Gastrocnemius medialis (tissue), 4 donors: ENCODE data around the gene APOL2. TPM values are rescaled to one million over a fixed set of nuclear protein-coding genes. Genes with fewer than 3 reads are reported as not detected.

Source experiments
- ATAC-seq, 2 donors: fragments of 150-250 bp; one replicate each; pipeline ENCODE4 v1.9.1; 2016
- DNase-seq, 2 donors: peaks; one replicate each; pipeline ENCODE4 v3.0.0-alpha.2; 2019
- H3K27ac ChIP-seq, 4 donors: fragments of 200-600 bp; sonication (generic); 1 replicate in 1 of 4; 2 replicates in 3 of 4; pipeline ENCODE4 v1.5.1; 2016 to 2018; ENCODE audit warnings: mild to moderate bottlenecking in 2 of 4, moderate library complexity in 1 of 4
- H3K27me3 ChIP-seq, 3 donors: fragments of 200-600 bp; sonication (generic) in 2 of 3; 1 replicate in 1 of 3; 2 replicates in 2 of 3; pipeline versions ENCODE4 v1.5.1 to v1.6.0; 2016 to 2019; ENCODE audit warnings: mild to moderate bottlenecking in 1 of 3, moderate library complexity in 1 of 3
- H3K36me3 ChIP-seq, 2 donors: fragments of 200-600 bp; sonication (generic) in 1 of 2; one replicate each; pipeline ENCODE4 v1.5.1; 2017 to 2018
- H3K4me1 ChIP-seq, 2 donors: fragments of 200-600 bp; sonication (generic) in 1 of 2; one replicate each; pipeline ENCODE4 v1.5.1; 2016 to 2017; ENCODE audit warnings: mild to moderate bottlenecking in 2 of 2
- H3K4me3 ChIP-seq, 4 donors: fragments of 200-600 bp; sonication (generic) in 3 of 4; 1 replicate in 1 of 4; 2 replicates in 3 of 4; pipeline ENCODE4 v1.5.1; 2016 to 2019; ENCODE audit warnings: mild to moderate bottlenecking in 2 of 4
- H3K9me3 ChIP-seq, 3 donors: fragments of 200-600 bp; sonication (generic) in 2 of 3; 1 replicate in 1 of 3; 2 replicates in 2 of 3; pipeline ENCODE4 v1.5.1; 2016 to 2019
- POLR2A ChIP-seq, 2 donors: fragments of 450-650 bp; IDR thresholded peaks; one replicate each; pipeline ENCODE4 v1.6.1; 2017; ENCODE audit warnings: antibody characterized with exemption in 2 of 2, mild to moderate bottlenecking in 2 of 2, moderate library complexity in 2 of 2
- in situ Hi-C, 4 donors: fragments of 200-750 bp; cut with MboI; loops; one replicate each; pipeline versions ENCODE4 v1.15.0 to v1.8.0; 2017; ENCODE audit warnings: low sequenced_read_pairs in 4 of 4
- intact Hi-C: fragments of 100-400 bp; cut with DNase I; formaldehyde crosslinking; loops from one replicate; pipeline ENCODE4 v1.15.1; 2023; ENCODE audit warnings: low total_unique reads
- total RNA-seq, 4 donors: library from RNA; depleted of rRNA; stranded (reverse); fragments of >200 nt; gene quantifications; one replicate each; pipeline versions ENCODE4 v1.1.0 to v1.2.3, GENCODE V29; 2016
- TF ChIP-seq, protein P1 (sequence below), 5 experiments: fragments of 450-650 bp in 3 of 5; fragments of 200-600 bp in 2 of 5; sonication (generic) in 2 of 5; IDR thresholded peaks in 4 of 5; conservative IDR thresholded peaks in 1 of 5; 1 replicate in 4 of 5; 2 replicates in 1 of 5; pipeline ENCODE4 v1.5.1; 2016 to 2019; ENCODE audit warnings: antibody characterized with exemption in 5 of 5, mild to moderate bottlenecking in 3 of 5, moderate library complexity in 3 of 5

APOL2 gene
- total RNA-seq, 4 donors from 2014 or later, result 8.7 to 25.5 (median 20.9) TPM

DNA sequence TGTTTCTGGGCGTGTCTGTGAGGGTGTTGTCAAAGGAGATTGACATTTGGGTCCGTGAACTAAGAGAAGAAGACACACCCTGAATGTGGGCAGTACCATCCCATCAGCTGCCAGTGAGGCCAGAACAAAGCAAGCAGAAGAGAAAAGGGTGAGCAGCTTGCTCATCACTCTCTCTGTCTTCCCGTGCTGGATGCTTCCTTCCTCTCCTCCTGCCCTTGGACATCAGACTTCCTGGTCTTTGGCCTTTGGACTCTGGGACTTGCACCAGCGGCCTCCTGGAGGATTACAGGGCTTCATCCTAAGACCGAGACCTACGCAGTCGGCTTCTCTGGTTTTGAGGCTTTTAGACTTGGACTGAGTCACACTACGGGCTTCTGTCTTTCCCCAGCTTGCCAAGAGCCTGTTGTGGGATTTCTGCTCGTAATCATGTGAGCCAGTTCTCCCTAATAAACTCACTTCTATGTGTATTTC lies 18.8 kb downstream of the APOL2 start:
- Histone ChIP-seq H3K27ac (peak overlapping the region in 3 of 4 donors; percentile 21 to 44 (median 27)), H3K36me3 (no peaks in the 10 kb centered on the region), H3K4me3 (no peak overlapping the region), H3K27me3 (no peaks in the 10 kb centered on the region), H3K9me3 (no peaks in the 10 kb centered on the region), H3K4me1 (peaks cover 12 to 15% of the 10 kb centered on the region in 2 donors)
- DNase-seq (peak in 1 of 2 donors; percentile 37), ATAC-seq (peak in 1 of 2 donors; percentile 45)
- TF ChIP-seq POLR2A (IDR thresholded peaks at IDR 0.05), result no peak
- TF ChIP-seq, protein P1, sequence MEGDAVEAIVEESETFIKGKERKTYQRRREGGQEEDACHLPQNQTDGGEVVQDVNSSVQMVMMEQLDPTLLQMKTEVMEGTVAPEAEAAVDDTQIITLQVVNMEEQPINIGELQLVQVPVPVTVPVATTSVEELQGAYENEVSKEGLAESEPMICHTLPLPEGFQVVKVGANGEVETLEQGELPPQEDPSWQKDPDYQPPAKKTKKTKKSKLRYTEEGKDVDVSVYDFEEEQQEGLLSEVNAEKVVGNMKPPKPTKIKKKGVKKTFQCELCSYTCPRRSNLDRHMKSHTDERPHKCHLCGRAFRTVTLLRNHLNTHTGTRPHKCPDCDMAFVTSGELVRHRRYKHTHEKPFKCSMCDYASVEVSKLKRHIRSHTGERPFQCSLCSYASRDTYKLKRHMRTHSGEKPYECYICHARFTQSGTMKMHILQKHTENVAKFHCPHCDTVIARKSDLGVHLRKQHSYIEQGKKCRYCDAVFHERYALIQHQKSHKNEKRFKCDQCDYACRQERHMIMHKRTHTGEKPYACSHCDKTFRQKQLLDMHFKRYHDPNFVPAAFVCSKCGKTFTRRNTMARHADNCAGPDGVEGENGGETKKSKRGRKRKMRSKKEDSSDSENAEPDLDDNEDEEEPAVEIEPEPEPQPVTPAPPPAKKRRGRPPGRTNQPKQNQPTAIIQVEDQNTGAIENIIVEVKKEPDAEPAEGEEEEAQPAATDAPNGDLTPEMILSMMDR (IDR thresholded peaks at IDR 0.05 in 4 of 5, conservative IDR thresholded peaks at IDR 0.05 in 1 of 5), result no peak
- in situ Hi-C loops, result no loop called here
- intact Hi-C loops, result loop anchor here (2.0 to 5.0 kb wide), 2 partner anchors 22 to 73 kb away; no protein-coding TSS in a partner anchor

- Histone ChIP-seq H3K27ac (no peak overlapping the region), H3K9me3 (no peaks in the 10 kb centered on the region), H3K36me3 (no peaks in the 10 kb centered on the region), H3K4me3 (no peak overlapping the region), H3K4me1 (peaks cover 8 to 9% of the 10 kb centered on the region in 2 donors), H3K27me3 (no peaks in the 10 kb centered on the region)
- in situ Hi-C loops, result no loop called here
- intact Hi-C loops, result no loop called here
- ATAC-seq (no peak), DNase-seq (no peak)
- TF ChIP-seq POLR2A (IDR thresholded peaks at IDR 0.05), result no peak
- TF ChIP-seq, protein P1 (IDR thresholded peaks at IDR 0.05 in 4 of 5, conservative IDR thresholded peaks at IDR 0.05 in 1 of 5), result no peak
Observed at GRCh38 chr22:36218648-36219193, 20.6 kb downstream of the APOL2 start.

- TF ChIP-seq, protein P1 (IDR thresholded peaks at IDR 0.05 in 4 of 5, conservative IDR thresholded peaks at IDR 0.05 in 1 of 5), result no peak
- no peak for TF ChIP-seq POLR2A (IDR thresholded peaks at IDR 0.05)
- Histone ChIP-seq H3K27me3 (no peaks in the 10 kb centered on the region), H3K4me3 (no peak overlapping the region), H3K9me3 (no peaks in the 10 kb centered on the region), H3K36me3 (no peaks in the 10 kb centered on the region), H3K27ac (no peak overlapping the region), H3K4me1 (no peaks in the 10 kb centered on the region)
- ATAC-seq (no peak), DNase-seq (no peak)
- in situ Hi-C loops, result no loop called here
- intact Hi-C loops, result no loop called here
Observed at GRCh38 chr22:36215981-36216380, 23.3 kb downstream of the APOL2 start.

- H3K36me3 ChIP-seq, result no peaks in the 10 kb centered on the region
- DNase-seq (no peak), ATAC-seq (no peak)
- intact Hi-C loops, result no loop called here
- TF ChIP-seq, protein P1 (IDR thresholded peaks at IDR 0.05 in 4 of 5, conservative IDR thresholded peaks at IDR 0.05 in 1 of 5), result no peak
- TF ChIP-seq POLR2A (IDR thresholded peaks at IDR 0.05), result no peak
- no peak overlapping the region for H3K4me3 ChIP-seq
- no peaks in the 10 kb centered on the region for H3K27me3 ChIP-seq
- in situ Hi-C loops, result no loop called here
- H3K4me1 ChIP-seq, result no peaks in the 10 kb centered on the region
- no peak overlapping the region for H3K27ac ChIP-seq
- H3K9me3 ChIP-seq, result no peaks in the 10 kb centered on the region
Observed at GRCh38 chr22:36213586-36213985, 25.7 kb downstream of the APOL2 start.

DNA sequence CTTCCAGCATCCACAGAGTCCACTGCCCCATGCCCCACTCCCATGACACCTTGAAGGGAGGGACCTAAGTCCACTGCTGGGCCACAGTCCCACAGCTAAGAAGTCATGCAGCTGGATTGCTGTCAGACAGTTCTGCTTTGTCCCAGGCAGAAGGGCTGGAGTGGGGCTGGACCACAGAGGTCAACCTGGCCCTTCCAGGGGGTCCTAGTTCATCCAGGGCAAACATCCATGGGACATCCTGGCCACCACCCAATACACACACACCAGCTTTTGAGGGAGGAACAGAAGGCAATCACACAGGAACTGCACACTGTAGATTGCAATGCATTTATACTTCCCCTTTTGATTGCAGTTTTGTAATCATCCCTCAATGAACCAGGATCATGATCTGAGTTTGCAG lies 26.4 kb downstream of the APOL2 start:
- intact Hi-C loops, result no loop called here

More for the DNA sequence above, 26.4 kb downstream of the APOL2 start:
- no peak for ATAC-seq
- no peaks in the 10 kb centered on the region for H3K4me1 ChIP-seq
- DNase-seq, result no peak
- H3K27ac ChIP-seq, result no peak overlapping the region
- TF ChIP-seq POLR2A (IDR thresholded peaks at IDR 0.05), result no peak
- TF ChIP-seq, protein P1 (IDR thresholded peaks at IDR 0.05 in 4 of 5, conservative IDR thresholded peaks at IDR 0.05 in 1 of 5), result no peak
- H3K9me3 ChIP-seq, result no peaks in the 10 kb centered on the region
- no peak overlapping the region for H3K4me3 ChIP-seq
- H3K27me3 ChIP-seq, result no peaks in the 10 kb centered on the region
- in situ Hi-C loops, result no loop called here
- no peaks in the 10 kb centered on the region for H3K36me3 ChIP-seq
